Chondrocyte (in vitro differentiated cells): Measurements from ENCODE around the gene DRAXIN. TPM values are rescaled to one million over a fixed set of nuclear protein-coding genes. Genes with fewer than 3 reads are reported as not detected.

ENCODE experiments used
- DNase-seq: peaks from one replicate; pipeline ENCODE4 v3.0.0; 2021; ENCODE audit warnings: mixed read lengths, low spot score
- H3K27ac Mint-ChIP-seq: one replicate; pipeline ENCODE4 v1.8.0; 2021; ENCODE audit warnings: mild to moderate bottlenecking, moderate library complexity, mixed read lengths; ENCODE audit not compliant: unreplicated experiment
- H3K27me3 Mint-ChIP-seq: 2 replicates; pipeline ENCODE4 v1.8.0; 2021; ENCODE audit warnings: low read depth, mixed read lengths
- H3K36me3 Mint-ChIP-seq: 2 replicates; pipeline ENCODE4 v1.8.0; 2021; ENCODE audit warnings: low read depth, mixed read lengths
- H3K4me1 Mint-ChIP-seq: 2 replicates; pipeline ENCODE4 v1.8.0; 2021; ENCODE audit warnings: low read depth, mild to moderate bottlenecking, mixed read lengths
- H3K4me3 Mint-ChIP-seq: one replicate; pipeline ENCODE4 v1.8.0; 2021; ENCODE audit warnings: mild to moderate bottlenecking, moderate library complexity, mixed read lengths; ENCODE audit not compliant: unreplicated experiment
- H3K9me3 Mint-ChIP-seq: 2 replicates; pipeline ENCODE4 v1.8.0; 2021; ENCODE audit warnings: low read depth, mixed read lengths
- CTCF ChIP-seq: fragments of 200-600 bp; sonication (generic); IDR thresholded peaks from 2 replicates; pipeline ENCODE4 v1.5.0; 2021; ENCODE audit warnings: antibody characterized with exemption, mild to moderate bottlenecking, moderate library complexity
- total RNA-seq: library from RNA; stranded (reverse); gene quantifications from 3 replicates; pipeline ENCODE4 v1.2.1, GENCODE V29; 2021

The DRAXIN gene
- total RNA-seq, 1 donor from 2014 or later: 0.17 TPM

- H3K4me3 Mint-ChIP-seq: no peak overlapping the region
- peaks cover 7% of the 10 kb centered on the region for H3K4me1 Mint-ChIP-seq
- no peak overlapping the region for H3K27ac Mint-ChIP-seq
- no peaks in the 10 kb centered on the region for H3K9me3 Mint-ChIP-seq
- TF ChIP-seq CTCF: no peak
- H3K27me3 Mint-ChIP-seq: no peaks in the 10 kb centered on the region
- DNase-seq: no peak
- no peaks in the 10 kb centered on the region for H3K36me3 Mint-ChIP-seq
Measured at GRCh38 chr1:11738783-11739182, 47.3 kb downstream of the DRAXIN start.

- H3K4me3 Mint-ChIP-seq: no peak overlapping the region
- no peaks in the 10 kb centered on the region for H3K27me3 Mint-ChIP-seq
- no peak for DNase-seq
- H3K4me1 Mint-ChIP-seq: peaks cover 7% of the 10 kb centered on the region
- no peak for TF ChIP-seq CTCF
- H3K9me3 Mint-ChIP-seq: no peaks in the 10 kb centered on the region
- H3K27ac Mint-ChIP-seq: no peak overlapping the region
- no peaks in the 10 kb centered on the region for H3K36me3 Mint-ChIP-seq
Measured at GRCh38 chr1:11740258-11741192, 49.0 kb downstream of the DRAXIN start.

DNA sequence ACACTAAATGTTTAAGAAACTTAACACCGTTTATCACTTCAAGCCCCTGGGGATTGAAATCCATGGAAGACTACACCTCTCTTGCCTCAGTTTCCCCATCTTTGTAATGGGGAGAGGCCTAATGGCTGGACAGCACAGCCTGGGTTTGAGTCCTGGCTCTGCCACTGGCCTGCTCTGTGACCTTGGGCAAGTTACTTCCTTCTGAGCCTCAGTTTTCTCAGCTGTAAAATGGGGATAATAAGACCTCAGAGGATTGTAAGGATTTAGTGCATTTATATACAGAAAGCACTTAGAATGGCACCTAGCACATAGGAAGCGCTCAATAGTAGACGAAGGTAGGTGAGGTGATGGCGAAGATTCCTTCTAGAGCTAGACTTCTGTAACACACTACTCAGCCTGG lies 50.0 kb downstream of the DRAXIN start:
- H3K27me3 Mint-ChIP-seq: no peaks in the 10 kb centered on the region
- H3K36me3 Mint-ChIP-seq: no peaks in the 10 kb centered on the region
- no peak for TF ChIP-seq CTCF
- no peak for DNase-seq
- peaks cover 7% of the 10 kb centered on the region for H3K4me1 Mint-ChIP-seq
- no peak overlapping the region for H3K27ac Mint-ChIP-seq
- no peak overlapping the region for H3K4me3 Mint-ChIP-seq
- H3K9me3 Mint-ChIP-seq: no peaks in the 10 kb centered on the region

DNA sequence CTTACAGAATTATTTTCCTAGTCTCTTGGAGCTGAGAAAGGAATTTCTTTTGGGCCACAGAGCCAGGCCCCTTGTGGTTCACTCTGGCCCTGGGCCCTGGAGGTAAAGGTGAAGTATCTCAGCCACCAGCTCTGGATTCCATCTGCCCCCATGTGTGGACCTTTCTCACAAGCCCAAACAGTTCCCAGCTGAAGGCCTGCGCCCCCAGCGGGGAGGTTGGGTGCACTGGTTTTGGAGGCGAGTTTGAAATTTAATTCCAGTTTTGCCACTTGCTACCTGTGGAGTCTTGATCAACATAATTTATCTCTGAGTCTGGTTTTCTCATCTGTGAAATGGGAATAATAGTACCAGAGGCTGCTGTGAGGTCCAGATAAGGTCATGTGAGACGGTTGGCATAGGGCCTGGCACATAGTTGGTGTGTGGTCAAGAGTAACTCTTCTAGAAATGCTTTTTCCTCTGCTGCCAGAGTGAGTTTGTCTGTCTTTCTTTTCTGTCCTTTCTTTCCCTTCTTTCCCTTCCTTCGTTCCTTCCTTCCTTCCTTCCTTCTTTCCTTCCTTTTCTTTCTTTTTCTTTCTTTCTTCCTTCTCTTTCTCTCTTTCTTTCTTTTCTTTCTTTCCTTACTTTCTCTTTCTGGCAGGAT lies 50.5 kb downstream of the DRAXIN start:
- no peak for TF ChIP-seq CTCF
- Mint-ChIP-seq H3K4me1 (peaks cover 3% of the 10 kb centered on the region), H3K27me3 (no peaks in the 10 kb centered on the region), H3K36me3 (peaks cover 3% of the 10 kb centered on the region), H3K9me3 (no peaks in the 10 kb centered on the region), H3K4me3 (no peak overlapping the region), H3K27ac (no peak overlapping the region)
- no peak for DNase-seq

DNA sequence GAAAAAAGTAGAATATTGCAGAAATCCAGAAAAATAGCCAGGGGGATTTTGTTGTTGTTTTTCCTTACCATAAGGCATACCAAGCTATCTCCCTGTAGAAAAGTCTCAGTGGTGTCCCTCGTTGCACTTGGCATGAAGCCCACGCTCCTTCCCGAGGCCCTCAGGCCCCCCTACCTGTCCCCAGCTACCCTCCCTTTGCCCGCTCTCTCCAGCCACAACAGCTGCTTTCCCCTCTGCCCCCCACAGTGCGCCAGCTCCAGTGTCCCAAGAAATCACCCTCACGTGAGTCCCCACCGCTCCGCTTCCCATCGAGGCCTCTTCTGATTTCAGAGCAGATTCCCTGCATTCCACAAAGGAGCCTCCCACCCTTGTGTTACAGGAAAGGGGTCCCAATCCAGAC lies 52.8 kb downstream of the DRAXIN start:
- Mint-ChIP-seq H3K36me3 (peaks cover 6% of the 10 kb centered on the region), H3K27me3 (no peaks in the 10 kb centered on the region), H3K27ac (no peak overlapping the region), H3K4me3 (no peak overlapping the region), H3K4me1 (no peaks in the 10 kb centered on the region), H3K9me3 (no peaks in the 10 kb centered on the region)
- no peak for DNase-seq
- no peak for TF ChIP-seq CTCF
